DOHH2 (cell line): ENCODE data around the gene FAM117B.

ENCODE experiments used
- EZH2phosphoT487 ChIP-seq: fragments of 200-600 bp; sonication (generic); IDR thresholded peaks from 2 replicates; pipeline ENCODE4 v1.6.1; 2017; ENCODE audit warnings: borderline replicate concordance, mild to moderate bottlenecking, antibody characterized with exemption, low read length, moderate library complexity, mixed read lengths
- TF ChIP-seq, protein P1 (sequence below): fragments of 200-600 bp; sonication (generic); IDR thresholded peaks from one replicate; pipeline ENCODE4 v1.5.1; 2014; ENCODE audit warnings: antibody characterized with exemption, mild to moderate bottlenecking, low read depth, low read length; ENCODE audit not compliant: poor library complexity, severe bottlenecking

DNA sequence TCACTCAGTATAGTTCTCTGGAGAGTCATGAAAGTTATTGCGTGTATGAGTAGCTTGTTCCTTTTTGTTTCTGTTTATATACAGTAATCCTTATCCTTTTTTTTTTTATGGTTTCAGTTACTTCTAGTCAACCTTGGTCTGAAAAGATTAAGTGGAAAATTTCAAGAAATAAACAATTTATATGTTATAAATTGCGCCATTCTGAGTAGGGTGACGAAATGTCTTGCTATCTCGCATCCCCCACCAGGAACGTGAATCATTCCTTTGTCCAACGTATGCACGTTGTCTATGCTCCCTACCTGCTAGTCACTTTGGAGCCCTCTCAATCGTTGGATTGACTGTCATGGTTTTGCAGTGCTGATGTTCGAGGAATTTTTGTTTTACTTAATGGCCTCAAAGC is 60.4 kb downstream of the FAM117B start:
- TF ChIP-seq, protein P1, sequence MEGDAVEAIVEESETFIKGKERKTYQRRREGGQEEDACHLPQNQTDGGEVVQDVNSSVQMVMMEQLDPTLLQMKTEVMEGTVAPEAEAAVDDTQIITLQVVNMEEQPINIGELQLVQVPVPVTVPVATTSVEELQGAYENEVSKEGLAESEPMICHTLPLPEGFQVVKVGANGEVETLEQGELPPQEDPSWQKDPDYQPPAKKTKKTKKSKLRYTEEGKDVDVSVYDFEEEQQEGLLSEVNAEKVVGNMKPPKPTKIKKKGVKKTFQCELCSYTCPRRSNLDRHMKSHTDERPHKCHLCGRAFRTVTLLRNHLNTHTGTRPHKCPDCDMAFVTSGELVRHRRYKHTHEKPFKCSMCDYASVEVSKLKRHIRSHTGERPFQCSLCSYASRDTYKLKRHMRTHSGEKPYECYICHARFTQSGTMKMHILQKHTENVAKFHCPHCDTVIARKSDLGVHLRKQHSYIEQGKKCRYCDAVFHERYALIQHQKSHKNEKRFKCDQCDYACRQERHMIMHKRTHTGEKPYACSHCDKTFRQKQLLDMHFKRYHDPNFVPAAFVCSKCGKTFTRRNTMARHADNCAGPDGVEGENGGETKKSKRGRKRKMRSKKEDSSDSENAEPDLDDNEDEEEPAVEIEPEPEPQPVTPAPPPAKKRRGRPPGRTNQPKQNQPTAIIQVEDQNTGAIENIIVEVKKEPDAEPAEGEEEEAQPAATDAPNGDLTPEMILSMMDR: no peak
- no peak for TF ChIP-seq EZH2phosphoT487
